ENCODE results near the gene MAML2. TPM values are rescaled to one million over a fixed set of nuclear protein-coding genes. Genes with fewer than 3 reads are reported as not detected.

The MAML2 gene
- total RNA-seq, 4 donors from 2014 or later, result 4.7 to 21.7 (median 7.3) TPM

- no peaks in the 10 kb centered on the region for H3K9me3 ChIP-seq
- no peaks in the 10 kb centered on the region for H3K27me3 ChIP-seq
- no peak for DNase-seq
- H3K4me3 ChIP-seq, result no peak overlapping the region
- peaks cover 0 to 23% (median 0%) of the 10 kb centered on the region in 3 donors for H3K36me3 ChIP-seq
- 74 to 78% methylated on average over 3 of the region's 3 CpGs for whole genome bisulfite sequencing, 2 donors
- TF ChIP-seq CTCF (IDR thresholded peaks at IDR 0.05) (no peak), POLR2A (IDR thresholded peaks at IDR 0.05) (no peak)
- H3K27ac ChIP-seq, result no peak overlapping the region
- intact Hi-C loops (cut with DNase I), result no loop called here
- peaks cover 0 to 6% (median 0%) of the 10 kb centered on the region in 3 donors for H3K4me1 ChIP-seq
These were observed 254.1 kb downstream of the MAML2 start for GRCh38 chr11:96088914-96089313.

GRCh38 chr11:96086111-96086510 lies 256.9 kb downstream of the MAML2 start:
- peaks cover 0 to 6% (median 5%) of the 10 kb centered on the region in 3 donors for H3K4me1 ChIP-seq
- WGBS, 2 donors, result 69 to 79% methylated on average over 1 of the region's 1 CpG
- no peaks in the 10 kb centered on the region for H3K9me3 ChIP-seq
- H3K4me3 ChIP-seq, result no peak overlapping the region
- H3K27ac ChIP-seq, result no peak overlapping the region
- peaks cover 0 to under 1% (median 0%) of the 10 kb centered on the region in 3 donors for H3K36me3 ChIP-seq
- TF ChIP-seq POLR2A (IDR thresholded peaks at IDR 0.05), result no peak
- DNase-seq, result no peak
- no peaks in the 10 kb centered on the region for H3K27me3 ChIP-seq
- intact Hi-C loops (cut with DNase I), result no loop called here

- Histone ChIP-seq H3K27me3 (no peaks in the 10 kb centered on the region), H3K36me3 (no peaks in the 10 kb centered on the region), H3K4me3 (no peak overlapping the region), H3K27ac (no peak overlapping the region), H3K9me3 (no peaks in the 10 kb centered on the region), H3K4me1 (peaks cover 0 to 5% (median 0%) of the 10 kb centered on the region in 3 donors)
- WGBS, 2 donors, result 58 to 83% methylated on average over 1 of the region's 1 CpG
- no peak for DNase-seq
- TF ChIP-seq POLR2A (IDR thresholded peaks at IDR 0.05) (no peak), CTCF (IDR thresholded peaks at IDR 0.05) (no peak)
- intact Hi-C loops (cut with DNase I), result no loop called here
These were observed 257.6 kb downstream of the MAML2 start for GRCh38 chr11:96085319-96085930.

GRCh38 chr11:96084610-96085318 lies 258.2 kb downstream of the MAML2 start:
- Histone ChIP-seq H3K36me3 (no peaks in the 10 kb centered on the region), H3K9me3 (no peaks in the 10 kb centered on the region), H3K27me3 (no peaks in the 10 kb centered on the region), H3K4me1 (peaks cover 0 to 5% (median 0%) of the 10 kb centered on the region in 3 donors), H3K4me3 (no peak overlapping the region), H3K27ac (no peak overlapping the region)
- DNase-seq, result no peak
- TF ChIP-seq CTCF (IDR thresholded peaks at IDR 0.05) (no peak), POLR2A (IDR thresholded peaks at IDR 0.05) (no peak)
- 80% methylated on average over 6 of the region's 6 CpGs for WGBS, 2 donors
- intact Hi-C loops (cut with DNase I), result no loop called here

GRCh38 chr11:96082936-96083335 lies 260.1 kb downstream of the MAML2 start:
- intact Hi-C loops (cut with DNase I), result no loop called here

More at GRCh38 chr11:96082936-96083335, 260.1 kb downstream of the MAML2 start:
- Histone ChIP-seq H3K36me3 (no peaks in the 10 kb centered on the region), H3K9me3 (no peaks in the 10 kb centered on the region), H3K27me3 (no peaks in the 10 kb centered on the region), H3K27ac (no peak overlapping the region), H3K4me1 (peaks cover 0 to 5% (median under 1%) of the 10 kb centered on the region in 3 donors), H3K4me3 (no peak overlapping the region)
- no peak for DNase-seq
- TF ChIP-seq CTCF (IDR thresholded peaks at IDR 0.05) (no peak), POLR2A (IDR thresholded peaks at IDR 0.05) (no peak)
- WGBS, 2 donors, result 87 to 88% methylated on average over 2 of the region's 2 CpGs

Measured in esophagus squamous epithelium (tissue), 5 donors.